Mesendoderm (in vitro differentiated cells): ENCODE measurements around the gene ABCA4.
"Not testable (repeated sequence)": the region's sequence is repeated elsewhere in the genome, so short reads cannot be mapped to it uniquely, and the experiment has no call there.

Experiments used
- DNase-seq: peaks from one replicate; pipeline ENCODE4 v3.0.0; 2013
- H2AK5ac ChIP-seq: 2 replicates; pipeline ENCODE4 v1.6.1; 2013; ENCODE audit warnings: low read length, inconsistent platforms
- H2BK120ac ChIP-seq: 2 replicates; pipeline ENCODE4 v1.6.1; 2013; ENCODE audit warnings: low read depth, mild to moderate bottlenecking, low read length, moderate library complexity, mixed read lengths
- H2BK15ac ChIP-seq: replicated peaks from 2 replicates; pipeline ENCODE4 v1.6.1; 2013; ENCODE audit warnings: low read depth, mild to moderate bottlenecking, moderate library complexity
- H2BK5ac ChIP-seq: 2 replicates; pipeline ENCODE4 v1.6.1; 2013; ENCODE audit warnings: low read length, inconsistent platforms
- H3K18ac ChIP-seq: 2 replicates; pipeline ENCODE4 v1.6.1; 2013; ENCODE audit warnings: mild to moderate bottlenecking, low read length, mixed read lengths
- H3K23ac ChIP-seq: one replicate; pipeline ENCODE4 v1.6.1; 2013; ENCODE audit warnings: low read length
- H3K27ac ChIP-seq: 2 replicates; pipeline ENCODE4 v1.5.1; 2013; ENCODE audit warnings: low read depth, mild to moderate bottlenecking, inconsistent platforms, low read length, moderate library complexity
- H3K27me3 ChIP-seq: 2 replicates; pipeline ENCODE4 v1.6.1; 2013; ENCODE audit warnings: low read length, control low read depth, mild to moderate bottlenecking, inconsistent platforms; ENCODE audit not compliant: insufficient read depth, poor library complexity
- H3K36me3 ChIP-seq: 2 replicates; pipeline ENCODE4 v1.6.1; 2013; ENCODE audit warnings: low read length, inconsistent platforms; ENCODE audit not compliant: control insufficient read depth, insufficient read depth
- H3K4ac ChIP-seq: one replicate; pipeline ENCODE4 v1.6.1; 2013; ENCODE audit warnings: low read depth, mild to moderate bottlenecking, low read length, moderate library complexity
- H3K4me1 ChIP-seq: 2 replicates; pipeline ENCODE4 v1.6.1; 2013; ENCODE audit warnings: low read depth, low read length, inconsistent platforms; ENCODE audit not compliant: control insufficient read depth
- H3K4me2 ChIP-seq: 2 replicates; pipeline ENCODE4 v1.6.1; 2013; ENCODE audit warnings: low read length
- H3K4me3 ChIP-seq: 2 replicates; pipeline ENCODE4 v1.5.1; 2013; ENCODE audit warnings: mild to moderate bottlenecking, low read length
- H3K56ac ChIP-seq: one replicate; pipeline ENCODE4 v1.6.1; 2013; ENCODE audit warnings: low read length
- H3K79me1 ChIP-seq: 2 replicates; pipeline ENCODE4 v1.6.1; 2013; ENCODE audit warnings: low read length, inconsistent platforms
- H3K79me2 ChIP-seq: 2 replicates; pipeline ENCODE4 v1.6.1; 2013; ENCODE audit warnings: mild to moderate bottlenecking, low read length; ENCODE audit not compliant: control insufficient read depth, insufficient read depth
- H3K9ac ChIP-seq: 2 replicates; pipeline ENCODE4 v1.6.1; 2013; ENCODE audit warnings: low read length, inconsistent platforms
- H4K5ac ChIP-seq: one replicate; pipeline ENCODE4 v1.6.1; 2013; ENCODE audit warnings: low read length
- H4K8ac ChIP-seq: one replicate; pipeline ENCODE4 v1.6.1; 2013; ENCODE audit warnings: low read depth, mild to moderate bottlenecking, control low read depth, low read length, moderate library complexity
- WGBS: extraction: QIAGEN DNeasy Blood & Tissue Kit; methylation state at CpG from one replicate; pipeline ENCODE4 v1.1.7; 2013; ENCODE audit warnings: low lambda C conversion rate, missing lambda C conversion rate; ENCODE audit not compliant: insufficient coverage; ENCODE audit errors: extremely low coverage; 5-methylcytosine and 5-hydroxymethylcytosine counted together

Gene ABCA4

DNA sequence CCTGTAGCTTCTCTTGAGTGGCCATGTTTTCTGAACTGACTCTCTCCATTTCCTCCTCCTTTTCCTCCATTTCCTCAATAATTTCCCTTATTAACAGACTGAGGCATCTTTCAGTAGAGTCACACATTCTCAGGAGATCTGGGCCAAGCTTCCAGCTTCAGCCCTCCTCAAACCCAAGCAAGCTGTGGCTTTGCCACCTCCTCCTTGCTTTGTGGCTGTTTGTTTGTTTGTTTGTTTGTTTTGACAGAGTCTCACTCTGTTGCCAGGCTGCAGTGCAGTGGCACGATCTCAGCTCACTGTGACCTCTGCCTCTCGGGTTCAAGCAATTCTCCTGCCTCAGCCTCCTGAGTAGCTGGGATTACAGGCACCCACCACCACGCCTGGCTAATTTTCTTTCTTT, 130.5 kb downstream of the ABCA4 start:
- H3K4me1 ChIP-seq, H2AK5ac ChIP-seq, H3K36me3 ChIP-seq, H3K56ac ChIP-seq, H3K9ac ChIP-seq, H2BK120ac ChIP-seq, H3K18ac ChIP-seq, H4K5ac ChIP-seq, H2BK15ac ChIP-seq, H3K4me2 ChIP-seq, H2BK5ac ChIP-seq, H4K8ac ChIP-seq, H3K4ac ChIP-seq, H3K23ac ChIP-seq, H3K4me3 ChIP-seq, H3K27ac ChIP-seq, H3K79me1 ChIP-seq, H3K79me2 ChIP-seq, H3K27me3 ChIP-seq: not testable (repeated sequence)
- DNase-seq: peak; percentile 46
- no CpG with 5 or more reads among the region's 3 CpGs for WGBS

DNA sequence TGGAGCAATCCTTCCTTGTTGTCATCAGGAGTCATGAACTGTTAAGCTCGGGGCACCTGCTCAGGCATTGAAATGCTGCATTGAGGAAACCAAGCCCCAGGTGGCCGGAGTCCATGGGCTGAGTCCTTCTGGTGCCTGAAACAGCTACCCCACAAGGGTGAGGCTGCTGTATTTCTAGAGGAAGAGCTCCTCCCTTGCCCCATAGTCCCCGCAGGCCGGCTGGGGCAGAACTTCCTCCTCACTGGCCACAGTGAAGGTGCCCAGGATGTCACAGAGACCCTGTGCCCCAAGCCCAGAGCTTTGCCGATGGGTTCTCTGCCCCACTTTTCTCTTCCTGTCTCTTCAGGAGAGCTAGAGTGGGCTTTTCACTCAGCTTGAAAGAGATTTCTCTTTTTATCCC, 130.9 kb downstream of the ABCA4 start:
- no peak overlapping the region for H4K8ac ChIP-seq
- no peak overlapping the region for H3K4me3 ChIP-seq
- H3K18ac ChIP-seq: no peak overlapping the region
- no peak overlapping the region for H3K56ac ChIP-seq
- no peak overlapping the region for H2BK5ac ChIP-seq
- H3K4me1 ChIP-seq: no peaks in the 10 kb centered on the region
- H3K27me3 ChIP-seq: no peaks in the 10 kb centered on the region
- H2AK5ac ChIP-seq: no peak overlapping the region
- no peaks in the 10 kb centered on the region for H3K36me3 ChIP-seq
- H2BK120ac ChIP-seq: no peak overlapping the region
- no peak overlapping the region for H2BK15ac ChIP-seq
- no peak overlapping the region for H3K23ac ChIP-seq
- no peak overlapping the region for H3K4ac ChIP-seq
- H4K5ac ChIP-seq: no peak overlapping the region
- no peak overlapping the region for H3K27ac ChIP-seq
- WGBS: no CpG with 5 or more reads among the region's 5 CpGs
- no peaks in the 10 kb centered on the region for H3K79me2 ChIP-seq
- no peak for DNase-seq
- no peaks in the 10 kb centered on the region for H3K79me1 ChIP-seq
- H3K9ac ChIP-seq: no peak overlapping the region
- no peak overlapping the region for H3K4me2 ChIP-seq

DNA sequence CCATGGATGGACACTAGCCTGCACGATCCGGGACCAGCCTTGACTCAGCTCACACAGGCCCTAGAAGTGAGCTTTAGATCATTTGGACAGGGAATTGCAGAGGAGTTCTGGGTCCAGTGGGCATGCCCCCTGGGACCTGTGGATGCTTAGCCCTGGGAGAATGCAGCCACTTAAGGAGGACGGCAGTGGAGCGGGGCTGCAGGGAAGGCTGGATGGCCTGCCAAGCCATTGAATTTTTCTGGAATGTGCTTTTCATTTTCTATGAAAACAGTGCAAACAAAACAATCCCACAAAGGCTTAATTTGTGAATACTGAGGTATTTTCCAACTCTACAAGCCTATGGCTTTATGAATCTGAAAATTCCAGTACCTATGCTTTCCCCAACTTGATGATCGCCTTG, 131.3 kb downstream of the ABCA4 start:
- Histone ChIP-seq H3K4me3 (no peak overlapping the region), H2BK5ac (no peak overlapping the region), H3K4ac (no peak overlapping the region), H3K18ac (no peak overlapping the region), H3K79me1 (no peaks in the 10 kb centered on the region), H3K27ac (no peak overlapping the region), H2BK15ac (no peak overlapping the region), H4K5ac (no peak overlapping the region), H3K79me2 (no peaks in the 10 kb centered on the region), H3K9ac (no peak overlapping the region), H2BK120ac (no peak overlapping the region), H4K8ac (no peak overlapping the region), H3K27me3 (no peaks in the 10 kb centered on the region), H3K56ac (no peak overlapping the region), H3K4me1 (no peaks in the 10 kb centered on the region), H3K36me3 (no peaks in the 10 kb centered on the region), H3K4me2 (no peak overlapping the region), H2AK5ac (no peak overlapping the region), H3K23ac (no peak overlapping the region)
- WGBS: no CpG with 5 or more reads among the region's 5 CpGs
- DNase-seq: no peak

DNA sequence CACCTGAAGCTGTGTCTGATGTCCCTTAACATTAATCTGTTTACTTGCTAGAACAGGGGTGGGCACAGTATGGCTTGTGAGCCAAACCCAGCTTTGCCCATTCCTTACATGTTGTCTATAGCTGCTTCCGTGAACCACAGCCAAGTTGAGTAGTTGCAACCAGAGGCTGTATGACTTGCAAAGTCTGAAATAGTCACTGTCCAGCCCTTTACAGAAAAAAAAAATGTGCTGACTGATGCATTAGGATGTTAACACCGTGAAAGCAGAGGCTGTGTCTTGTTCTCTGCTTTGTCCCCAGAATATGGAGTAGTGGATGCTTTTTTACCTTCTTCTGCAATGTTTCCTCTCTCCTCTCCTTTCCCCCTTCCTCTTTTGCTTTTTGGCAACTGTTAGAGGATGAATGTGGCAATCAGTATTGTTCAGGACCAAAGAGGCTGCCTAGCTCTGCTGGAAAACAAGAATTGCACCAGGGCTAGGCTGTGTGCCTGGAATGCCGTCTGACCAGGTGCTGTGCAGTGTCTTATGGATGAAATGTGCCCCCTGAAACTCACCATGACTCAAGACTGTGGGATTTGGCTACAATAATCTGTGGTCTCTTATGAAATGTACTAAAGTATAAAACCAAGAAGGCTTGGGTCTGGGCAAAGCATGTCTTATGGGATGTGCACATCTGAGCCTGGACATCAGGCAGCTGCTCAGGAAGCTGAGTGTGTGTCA, 132.2 kb downstream of the ABCA4 start:
- no peak overlapping the region for H2AK5ac ChIP-seq
- DNase-seq: no peak

DNA sequence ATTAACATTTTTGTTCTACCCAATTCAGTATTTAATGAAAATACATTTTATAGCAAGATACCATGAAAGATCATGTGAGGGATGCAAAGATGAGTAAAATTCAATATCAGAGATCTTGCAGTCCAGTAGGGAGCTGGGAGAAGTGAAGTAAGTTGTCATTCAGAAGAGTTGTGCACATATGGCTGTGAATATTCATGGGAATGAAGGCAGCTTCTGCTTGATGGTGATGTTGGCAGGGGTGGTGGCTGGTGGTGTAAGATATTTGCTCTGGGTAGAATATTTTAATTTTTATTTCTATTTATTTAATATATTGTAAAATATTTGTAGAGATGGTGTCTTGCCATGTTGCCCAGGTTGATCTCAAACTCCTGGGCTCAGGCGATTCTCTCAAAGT, 139.7 kb downstream of the ABCA4 start:
- Histone ChIP-seq H3K4me3 (no peak overlapping the region), H3K56ac (no peak overlapping the region), H3K18ac (no peak overlapping the region), H2BK15ac (no peak overlapping the region), H3K4me2 (no peak overlapping the region), H3K79me2 (no peaks in the 10 kb centered on the region), H3K9ac (no peak overlapping the region), H3K4me1 (no peaks in the 10 kb centered on the region), H3K27me3 (no peaks in the 10 kb centered on the region), H2BK5ac (no peak overlapping the region), H4K8ac (no peak overlapping the region), H3K27ac (no peak overlapping the region), H2BK120ac (no peak overlapping the region), H2AK5ac (no peak overlapping the region), H3K79me1 (no peaks in the 10 kb centered on the region), H3K23ac (no peak overlapping the region), H3K36me3 (no peaks in the 10 kb centered on the region), H3K4ac (no peak overlapping the region), H4K5ac (no peak overlapping the region)
- no peak for DNase-seq
- WGBS: no CpG with 5 or more reads among the region's 1 CpG

More for the DNA sequence above, 132.2 kb downstream of the ABCA4 start:
- Histone ChIP-seq H3K18ac (no peak overlapping the region), H3K27ac (no peak overlapping the region), H3K4me3 (no peak overlapping the region), H3K27me3 (no peaks in the 10 kb centered on the region), H3K4me2 (no peak overlapping the region), H3K23ac (no peak overlapping the region), H2BK5ac (no peak overlapping the region), H3K79me2 (no peaks in the 10 kb centered on the region), H2BK120ac (no peak overlapping the region), H3K4me1 (no peaks in the 10 kb centered on the region), H3K4ac (no peak overlapping the region), H3K36me3 (no peaks in the 10 kb centered on the region), H3K79me1 (no peaks in the 10 kb centered on the region), H2BK15ac (no peak overlapping the region), H4K5ac (no peak overlapping the region), H3K9ac (no peak overlapping the region), H4K8ac (no peak overlapping the region), H3K56ac (no peak overlapping the region)
- no CpG with 5 or more reads among the region's 3 CpGs for whole genome bisulfite sequencing
